Erythroblast (primary cell): ENCODE measurements around the gene TCF19.

ENCODE experiments used
- GATA1 ChIP-seq: IDR thresholded peaks from 2 replicates; pipeline ENCODE4 v1.6.1; 2011; ENCODE audit warnings: low read depth, mild to moderate bottlenecking, control low read depth, low read length, moderate library complexity
- POLR2A ChIP-seq: IDR thresholded peaks from 2 replicates; pipeline ENCODE4 v1.6.1; 2011; ENCODE audit warnings: mild to moderate bottlenecking, low read length

- no peak for TF ChIP-seq POLR2A
- TF ChIP-seq GATA1, result no peak
These were observed 40.2 kb upstream of the TCF19 start for GRCh38 chr6:31118178-31118577.
